GM19452 (cell line): ENCODE data around the gene UBXN2A.
A peak's percentile ranks its signal among the peaks of the same experiment; 100 is the strongest.
"Not testable (repeated sequence)": the region's sequence is repeated elsewhere in the genome, so short reads cannot be mapped to it uniquely, and the experiment has no call there.

ENCODE experiments used
- ATAC-seq: cut with Tn5 transposase; IDR thresholded peaks from one replicate; pipeline ENCODE4 v1.9.1; 2021; ENCODE audit not compliant: unreplicated experiment

Gene UBXN2A

DNA sequence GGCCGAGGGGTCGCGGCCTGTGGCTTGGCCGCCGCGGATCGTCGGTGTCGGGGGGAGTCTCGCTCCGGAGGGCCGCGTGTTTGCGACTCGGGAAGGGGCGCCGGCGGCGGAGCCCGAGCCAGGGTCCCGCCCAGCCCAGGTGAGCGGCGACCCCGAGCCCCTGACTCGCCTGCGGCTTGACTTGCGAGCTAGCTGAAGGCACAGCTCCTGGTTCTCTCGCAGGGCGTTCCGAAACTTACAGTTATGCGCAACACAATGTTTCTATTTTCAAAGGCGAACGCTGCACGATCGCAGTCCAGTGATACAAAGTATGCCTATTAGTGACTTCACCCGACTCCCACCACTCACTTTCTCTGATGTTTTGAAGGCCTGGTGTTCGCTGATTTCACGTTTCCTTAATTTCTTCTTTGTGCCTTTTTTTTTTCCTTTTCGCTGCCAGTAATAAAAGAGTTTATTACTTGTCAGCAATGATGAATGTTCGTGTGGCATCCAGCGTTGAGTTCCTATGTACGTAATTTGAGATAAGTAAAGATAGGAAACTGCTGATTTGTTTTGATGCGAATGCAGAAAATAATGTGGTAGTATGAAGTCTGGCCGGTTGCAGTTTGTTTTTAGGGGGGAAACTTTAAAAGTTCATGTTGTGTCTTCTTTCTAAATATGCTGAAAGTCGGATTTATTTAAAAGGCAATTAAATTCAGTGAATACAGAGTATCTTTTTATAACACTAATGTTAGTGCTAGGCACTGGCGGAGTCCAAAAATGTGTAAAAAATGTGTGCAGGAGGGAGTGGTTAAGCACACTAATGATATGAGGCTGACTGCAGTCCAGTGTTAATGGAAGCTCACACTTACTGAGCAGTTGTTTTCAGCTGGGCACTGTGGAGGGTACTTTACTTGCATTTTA, 706 bp downstream of the UBXN2A start:
- peak; percentile 61 for ATAC-seq

DNA sequence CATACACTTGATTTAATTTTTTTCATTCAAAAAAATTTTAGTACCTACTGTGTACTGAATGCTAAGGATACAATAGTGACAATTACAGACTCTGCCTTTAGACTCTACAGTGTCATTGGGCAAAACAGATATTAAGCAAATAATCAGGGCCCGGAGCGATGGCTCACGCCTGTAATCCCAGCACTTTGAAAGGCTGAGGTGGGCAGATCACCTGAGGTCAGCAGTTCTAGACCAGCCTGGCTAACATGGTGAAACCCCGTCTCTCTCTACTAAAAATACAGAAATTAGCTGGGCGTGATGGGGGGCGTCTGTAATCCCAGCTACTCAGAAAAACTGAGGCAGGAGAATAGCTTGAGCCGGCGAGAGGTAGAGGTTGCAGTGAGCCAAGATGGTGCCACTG, 1.4 kb downstream of the UBXN2A start:
- no peak for ATAC-seq

DNA sequence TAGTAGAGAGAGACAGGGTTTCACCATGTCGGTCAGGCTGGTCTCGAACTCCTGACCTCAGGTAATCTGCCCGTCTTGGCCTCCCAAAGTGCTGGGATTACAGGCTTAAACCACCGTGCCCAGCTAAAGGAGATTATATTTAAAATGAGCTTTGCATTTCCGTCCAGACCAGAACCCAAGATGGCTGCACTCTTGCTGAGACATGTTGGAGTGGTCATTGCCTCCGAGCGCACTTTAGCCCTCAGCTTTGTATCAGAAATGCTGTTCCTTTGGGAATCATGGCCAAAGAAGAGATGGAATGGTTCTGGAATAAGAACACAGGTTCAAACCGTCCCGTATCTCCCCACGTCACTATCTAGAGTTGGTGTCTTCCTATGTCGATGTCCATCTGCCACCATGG, 3.4 kb downstream of the UBXN2A start:
- no peak for ATAC-seq

DNA sequence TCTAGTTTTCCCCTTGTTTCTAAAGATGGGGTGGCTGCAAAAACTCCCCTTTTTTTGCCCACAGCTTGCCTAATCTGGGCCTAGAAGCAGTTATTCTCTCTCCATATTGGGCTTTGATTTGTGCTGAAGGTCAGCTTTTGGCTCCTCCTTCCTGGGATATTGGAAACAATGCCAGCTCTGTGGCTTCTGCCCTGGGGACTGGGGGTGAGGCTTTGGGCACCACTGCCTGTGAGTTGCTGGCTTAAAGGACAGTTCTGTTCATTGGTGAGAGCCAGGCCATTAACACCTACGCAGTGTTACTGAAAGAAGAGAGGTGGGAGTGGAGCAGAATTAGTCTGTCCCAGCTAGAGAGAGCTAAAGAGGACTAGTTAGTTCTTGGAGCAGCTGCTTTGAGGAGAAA, 4.3 kb downstream of the UBXN2A start:
- no peak for ATAC-seq

DNA sequence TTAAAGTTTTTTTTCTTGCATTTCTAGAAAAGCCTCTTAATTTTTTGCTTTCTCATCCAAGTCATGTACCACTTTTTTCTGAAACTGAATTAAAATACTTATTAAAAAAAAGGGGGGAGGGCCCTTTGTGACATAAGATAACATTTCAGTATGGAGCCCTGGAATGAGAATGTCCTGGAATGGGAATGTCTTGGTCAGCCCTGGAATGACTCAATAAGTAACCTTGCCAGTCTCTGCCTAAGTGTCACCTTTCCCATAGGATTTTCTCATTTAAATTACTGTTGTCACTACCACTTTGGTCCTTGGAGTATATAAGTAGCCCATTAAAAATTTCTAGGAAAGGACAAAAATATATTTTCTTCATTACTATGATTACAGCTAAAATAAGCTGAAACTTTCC, 4.7 kb downstream of the UBXN2A start:
- no peak for ATAC-seq

DNA sequence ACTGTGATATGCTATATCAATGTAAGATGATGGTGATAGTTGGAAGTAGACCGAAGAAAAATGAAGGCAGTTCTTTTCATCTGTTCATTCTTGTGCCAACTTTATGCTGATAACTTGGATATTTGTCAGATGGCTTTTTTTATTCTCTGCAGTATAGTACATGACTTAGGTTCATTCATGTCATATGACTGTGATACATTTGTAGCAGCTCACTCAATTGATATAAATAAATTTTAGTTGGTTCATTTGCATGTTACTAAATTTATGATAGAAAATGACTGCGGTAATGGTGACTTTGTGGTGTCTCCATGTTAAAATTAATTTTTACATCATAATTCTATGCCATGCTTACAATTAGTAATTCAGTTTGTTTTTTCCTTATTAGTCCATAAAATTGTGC, 7.1 kb downstream of the UBXN2A start:
- ATAC-seq = no peak

DNA sequence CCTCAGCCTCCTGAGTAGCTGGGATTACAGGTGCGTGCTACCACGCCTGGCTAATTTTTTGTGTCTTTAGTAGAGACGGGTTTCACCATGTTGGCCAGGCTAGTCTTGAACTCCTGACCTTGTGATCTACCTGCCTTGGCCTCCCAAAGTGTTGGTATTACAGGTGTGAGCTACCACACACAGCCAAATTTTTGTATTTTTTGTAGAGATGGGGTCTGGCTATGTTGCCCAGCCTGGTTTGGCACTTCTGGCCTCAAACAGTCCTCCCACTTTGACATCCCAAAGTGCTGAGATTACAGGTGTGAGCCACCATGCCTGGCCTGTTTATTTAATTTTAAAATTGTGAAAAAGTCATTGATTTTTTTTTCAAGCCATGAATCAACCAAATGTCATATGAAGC, 12.3 kb downstream of the UBXN2A start:
- ATAC-seq = not testable (repeated sequence)

DNA sequence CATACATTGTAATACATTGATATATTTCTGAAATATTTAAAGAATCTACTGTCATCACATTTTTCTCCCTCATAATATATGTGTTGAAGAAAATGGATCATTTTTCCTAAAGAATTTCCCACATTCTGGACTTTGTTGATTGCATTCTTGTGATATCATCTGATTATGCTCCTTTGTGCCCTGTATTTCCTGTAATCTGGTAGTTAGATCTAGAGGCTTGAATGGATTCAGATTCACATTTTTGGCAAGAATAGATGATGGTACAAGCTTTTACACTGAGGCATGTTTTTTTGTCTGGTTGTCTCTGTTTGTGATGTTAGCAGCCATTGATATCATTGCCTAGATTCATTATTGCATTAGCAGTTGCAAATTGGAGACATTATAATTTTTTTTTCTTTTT, 13.4 kb downstream of the UBXN2A start:
- no peak for ATAC-seq

DNA sequence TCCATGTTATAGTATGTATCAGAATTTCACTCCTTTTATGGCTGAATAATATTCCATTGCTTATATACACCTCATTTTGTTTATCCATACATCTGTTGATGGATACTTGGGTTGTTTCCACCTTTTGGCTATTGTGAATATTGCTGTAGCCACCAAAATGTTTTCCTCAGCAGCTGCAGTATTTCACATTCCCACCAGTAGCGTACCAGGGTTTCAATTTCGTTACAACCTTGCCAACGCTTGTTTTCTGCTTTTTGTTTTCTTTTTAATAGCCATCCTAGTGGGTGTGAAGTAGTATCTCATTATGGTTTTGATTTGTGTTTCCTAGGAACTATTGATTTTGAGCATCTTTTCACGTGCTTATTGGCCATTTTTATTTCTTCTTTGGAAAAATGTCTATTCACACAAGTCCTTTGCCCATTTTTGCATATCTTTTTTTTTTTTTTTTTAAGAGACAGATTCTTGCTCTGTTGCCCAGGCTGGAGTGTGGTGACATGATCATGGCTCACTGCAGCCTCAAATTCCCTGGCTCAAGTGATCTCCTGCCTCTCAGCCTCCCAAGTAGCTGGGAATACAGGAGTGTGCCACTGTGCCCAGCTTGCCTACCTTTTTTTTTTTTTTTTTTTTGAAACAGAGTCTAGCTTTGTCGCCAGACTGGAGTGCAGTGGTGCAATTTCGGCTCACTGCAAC, 14.2 kb downstream of the UBXN2A start:
- ATAC-seq = no peak

DNA sequence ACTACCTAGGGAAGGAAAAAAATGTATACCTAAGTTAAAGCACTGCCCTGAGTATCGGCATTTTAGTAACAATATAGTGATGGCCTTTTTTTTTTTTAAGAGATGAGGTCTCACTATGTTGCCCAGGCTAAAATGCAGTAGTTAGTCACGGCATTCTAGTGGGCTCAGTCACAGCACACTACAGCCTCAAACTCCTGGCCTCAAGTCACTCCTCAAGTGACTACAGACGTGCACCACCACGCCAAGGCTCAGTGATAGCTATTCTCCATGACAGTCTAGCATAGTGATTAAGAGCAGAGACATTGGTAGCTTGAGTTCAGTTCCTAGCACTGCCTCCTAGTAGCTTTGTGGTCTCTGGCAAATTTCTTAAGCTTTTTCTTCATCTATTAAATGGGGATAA, 27.6 kb downstream of the UBXN2A start:
- no peak for ATAC-seq

DNA sequence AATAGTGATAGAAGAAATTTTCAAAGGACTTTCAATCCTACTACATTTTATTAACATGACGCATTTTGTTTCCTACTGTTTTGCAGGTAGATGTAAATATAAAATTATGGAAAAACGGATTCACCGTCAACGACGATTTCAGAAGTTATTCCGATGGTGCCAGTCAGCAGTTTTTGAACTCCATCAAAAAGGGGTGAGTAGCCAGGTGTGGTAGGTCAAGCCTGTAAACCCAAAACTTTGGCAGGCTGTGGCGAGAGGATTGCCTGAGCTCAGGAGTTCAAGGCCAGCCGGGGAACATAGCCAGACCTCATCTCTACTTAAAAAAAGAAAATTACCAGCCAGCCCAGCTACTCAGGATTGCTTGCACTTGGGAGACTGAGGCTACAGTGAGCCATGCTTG, 36.6 kb downstream of the UBXN2A start:
- ATAC-seq = no peak

DNA sequence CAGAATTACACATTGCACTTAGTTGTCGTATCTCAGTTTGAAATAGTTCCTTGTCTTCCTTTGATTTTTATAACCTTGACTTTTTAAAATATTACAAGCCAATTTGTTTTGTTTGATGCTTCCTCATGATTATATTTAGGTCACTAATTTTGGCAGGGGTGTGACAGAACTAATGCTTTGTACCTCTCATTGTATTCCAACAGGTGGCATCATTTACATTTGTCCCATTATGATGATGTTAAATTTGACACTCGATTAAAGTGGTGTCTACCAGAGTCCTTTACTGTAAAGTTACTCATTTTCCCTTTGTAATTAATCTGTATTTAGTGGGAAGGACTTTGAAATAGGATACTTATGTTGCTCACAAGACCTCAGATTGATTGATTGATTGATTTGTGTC, 48.1 kb downstream of the UBXN2A start:
- ATAC-seq = no peak

DNA sequence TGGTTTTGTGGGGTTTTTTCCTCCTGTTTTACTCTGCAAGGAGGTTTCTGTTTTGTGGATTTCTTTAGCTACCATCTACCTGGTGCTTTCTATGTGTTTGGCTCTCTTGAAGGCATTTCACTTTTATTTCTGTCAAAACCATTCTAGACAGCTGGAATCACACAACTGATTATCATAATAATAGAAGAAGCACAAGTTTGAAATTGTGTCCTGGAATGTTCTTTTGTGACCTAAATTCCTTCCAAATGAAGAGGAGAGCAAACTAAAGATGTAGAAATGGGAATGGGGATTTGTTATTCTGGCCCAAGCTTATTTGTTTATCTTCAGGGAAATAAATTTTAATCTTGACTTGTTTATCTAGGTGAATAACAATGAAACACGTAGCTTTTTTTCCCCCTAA, 52.7 kb downstream of the UBXN2A start:
- ATAC-seq = no peak

DNA sequence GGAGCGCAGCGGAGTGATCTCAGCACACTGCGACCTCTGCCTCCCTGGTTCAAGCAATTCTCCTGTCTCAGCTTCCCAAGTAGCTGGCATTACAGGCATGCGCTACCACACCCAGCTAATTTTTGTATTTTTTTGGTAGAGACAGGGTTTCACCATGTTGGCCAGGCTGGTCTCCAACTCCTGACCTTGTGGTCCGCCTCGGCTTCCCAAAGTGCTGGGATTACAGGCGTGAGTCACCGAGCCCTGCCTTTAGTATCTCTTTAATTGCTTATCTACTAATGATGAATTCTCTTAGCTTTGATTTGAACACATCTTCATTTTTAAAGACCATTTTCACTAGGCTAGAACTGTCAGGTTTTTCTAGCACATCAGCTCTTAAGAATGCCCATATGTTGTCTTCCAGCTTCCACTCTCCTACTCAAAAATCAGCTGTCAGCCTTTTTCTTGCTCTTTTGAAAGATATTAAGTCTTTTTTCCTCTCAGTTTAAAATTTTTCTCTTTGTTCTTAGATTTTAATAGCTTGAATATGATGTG, 53.5 kb downstream of the UBXN2A start:
- no peak for ATAC-seq

DNA sequence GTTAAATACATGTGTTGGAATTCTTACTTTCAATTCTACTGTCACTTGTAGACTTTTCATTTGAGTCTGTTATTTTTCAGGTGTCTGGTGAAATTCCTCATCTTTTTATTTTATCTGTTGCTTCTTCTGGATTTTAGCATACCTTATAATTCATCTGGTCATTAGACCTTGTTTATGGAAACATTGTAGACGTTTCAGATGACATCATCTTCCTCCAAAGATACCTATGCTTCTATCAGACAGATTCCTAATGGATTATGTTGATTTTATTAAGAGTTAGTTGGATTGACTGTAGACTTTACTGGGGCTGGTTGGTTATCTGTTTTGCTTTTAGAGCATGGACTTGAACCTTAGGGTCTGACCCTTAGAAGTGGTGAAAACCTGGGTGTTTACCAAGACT, 54.3 kb downstream of the UBXN2A start:
- ATAC-seq = no peak

DNA sequence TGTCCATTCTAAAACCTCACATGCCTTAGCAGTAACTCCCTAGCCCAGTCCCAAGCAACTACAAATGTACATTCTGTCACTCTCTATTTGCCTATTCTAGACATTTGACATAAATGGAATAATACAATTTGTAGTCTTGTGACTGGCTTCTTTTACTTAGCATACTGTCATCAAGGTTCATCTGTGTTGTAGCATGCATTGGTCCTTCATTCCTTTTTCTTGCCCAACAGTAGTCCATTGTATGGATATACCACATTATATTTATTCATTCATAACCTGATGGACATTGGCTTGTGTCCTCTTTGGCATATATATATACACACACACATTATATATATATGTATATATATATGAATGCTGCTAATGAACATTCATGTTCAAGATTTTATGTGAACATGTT, 67.4 kb downstream of the UBXN2A start:
- no peak for ATAC-seq

DNA sequence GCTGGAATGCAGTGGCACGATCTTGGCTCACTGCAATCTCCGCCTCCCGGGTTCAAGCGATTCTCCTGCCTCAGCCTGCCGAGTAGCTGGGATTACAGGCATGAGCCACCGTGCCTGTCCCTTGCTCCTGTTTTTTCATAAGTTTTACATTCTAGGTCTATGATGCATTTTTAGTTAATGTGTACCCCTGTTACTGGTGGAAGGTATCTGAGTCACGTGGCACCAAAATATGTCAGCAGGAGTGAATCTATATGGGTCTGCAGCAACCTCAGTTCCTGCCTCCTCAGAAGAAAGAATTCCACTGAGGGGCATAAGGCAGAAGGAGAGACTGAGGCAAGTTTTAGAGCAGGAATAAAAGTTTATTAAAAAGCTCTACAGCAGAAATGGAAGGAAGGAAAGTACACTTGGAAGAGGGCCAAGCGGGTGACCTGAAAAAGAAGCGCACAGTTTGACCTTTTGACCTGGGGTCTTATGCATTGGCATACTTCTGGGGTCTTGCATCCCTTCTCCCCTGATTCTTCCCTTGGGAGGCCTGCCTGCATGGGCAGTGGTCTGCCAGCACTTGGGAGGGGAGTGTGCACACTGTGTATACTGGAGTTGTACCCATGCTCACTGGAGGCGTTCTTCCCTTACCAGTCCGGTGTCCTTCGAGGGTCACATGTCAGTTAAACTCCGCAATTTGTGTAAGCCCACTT, 68.6 kb downstream of the UBXN2A start:
- ATAC-seq = no peak

DNA sequence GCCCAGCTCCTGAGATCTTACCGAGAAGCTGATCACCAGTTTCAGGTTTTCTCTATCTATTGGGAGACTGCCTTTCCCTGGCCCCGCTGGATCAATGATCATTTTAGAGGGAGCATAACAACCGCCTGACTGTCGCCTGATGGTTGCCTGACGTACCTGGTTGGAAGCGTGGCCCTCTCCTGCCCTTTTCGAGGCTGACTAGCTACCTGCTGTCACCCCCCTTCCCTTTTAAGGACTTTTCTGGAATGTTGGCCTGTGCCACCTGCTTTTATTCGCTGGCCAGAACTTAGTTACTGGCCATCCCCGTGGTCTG, 69.1 kb downstream of the UBXN2A start:
- ATAC-seq = no peak

DNA sequence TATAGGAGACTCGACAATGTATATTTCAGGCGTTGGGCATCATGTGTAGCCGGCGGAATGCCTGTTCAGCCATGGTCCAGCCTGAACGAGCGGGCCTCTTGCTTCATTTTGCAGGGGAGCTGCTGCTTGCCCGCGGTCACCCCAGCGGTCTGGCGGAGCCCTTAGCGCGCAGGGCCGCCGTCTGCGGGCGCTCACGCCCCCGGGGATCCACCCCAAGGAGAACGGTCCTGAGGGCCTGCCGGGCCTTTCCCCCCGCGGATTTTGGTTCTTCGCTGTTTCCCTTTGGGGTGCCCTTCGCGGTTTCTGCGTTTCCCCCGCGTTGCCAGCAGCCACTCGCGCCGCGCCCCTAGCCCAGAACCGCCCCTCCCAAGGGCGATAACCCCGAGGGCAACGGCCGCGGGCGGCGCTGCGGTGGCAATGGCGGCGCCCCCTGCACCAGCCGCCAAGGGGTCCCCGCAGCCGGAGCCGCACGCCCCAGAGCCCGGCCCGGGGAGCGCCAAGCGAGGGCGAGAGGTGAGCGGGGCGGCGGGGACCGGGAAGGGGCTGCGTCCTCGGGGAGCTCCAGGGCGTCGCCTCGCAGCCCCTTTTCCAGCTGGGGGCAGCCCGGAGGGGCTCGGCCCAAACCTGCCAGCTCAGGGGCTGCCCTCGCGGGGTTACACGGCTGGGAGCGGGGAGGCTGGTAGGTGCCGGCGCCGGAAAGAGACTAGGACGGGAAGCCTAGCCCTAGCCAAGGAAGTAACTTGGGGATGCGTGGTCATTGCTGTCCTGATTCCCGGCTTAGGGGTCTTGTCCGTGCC, 69.6 kb downstream of the UBXN2A start, which contains the start of gene MFSD2B:
Gene MFSD2B (plus strand): TSS at position 406 of the 797 bp plus-strand sequence. CDS start 12 bp downstream, at position 418.
- no peak for ATAC-seq

DNA sequence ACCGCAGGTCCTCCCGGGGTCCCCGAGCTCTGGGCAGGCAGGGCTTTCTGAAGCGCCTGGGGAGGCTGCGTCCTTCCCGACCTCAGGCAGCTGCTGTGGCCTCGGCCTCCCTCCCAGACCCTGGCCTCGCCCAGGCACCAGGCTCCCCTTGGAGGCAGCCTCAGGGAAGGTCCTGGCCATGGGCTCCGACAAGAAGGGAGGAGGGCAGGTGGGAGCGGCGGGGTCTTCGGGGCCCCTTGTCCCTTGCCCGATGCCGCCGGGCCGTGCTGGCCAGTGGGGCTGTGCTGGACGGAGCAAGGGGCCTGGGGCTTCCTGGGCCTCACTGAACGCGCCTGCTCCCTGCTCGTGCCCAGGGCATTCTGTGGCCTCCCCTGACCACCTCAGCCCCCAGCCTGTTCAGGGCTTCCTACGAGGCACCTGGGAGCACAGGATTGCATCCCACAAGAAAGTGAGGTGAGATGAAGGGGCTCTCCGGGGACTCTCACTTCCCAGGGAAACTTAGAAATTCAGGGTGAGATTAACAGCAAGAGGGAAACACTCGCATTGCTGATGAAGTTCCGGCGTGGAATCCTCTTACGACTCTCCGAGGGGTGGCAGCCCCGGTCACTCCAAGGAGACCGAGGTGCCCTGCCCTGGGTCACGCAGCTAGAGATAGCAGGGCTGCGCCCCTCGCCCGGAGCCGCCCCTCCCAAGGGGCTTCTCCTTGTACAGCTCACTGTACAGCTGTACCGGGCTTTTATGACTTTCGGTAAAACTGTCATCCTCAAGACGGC, 70.4 kb downstream of the UBXN2A start:
- ATAC-seq = no peak
